H9 (cell line): ENCODE results near the gene STARD10. TPM values are rescaled to one million over a fixed set of nuclear protein-coding genes. Genes with fewer than 3 reads are reported as not detected.
A peak's percentile ranks its signal among the peaks of the same experiment; 100 is the strongest.

Source experiments
- DNase-seq: peaks from one replicate; pipeline ENCODE4 v3.0.0-alpha.2; 2017
- H2AFZ ChIP-seq: one replicate; pipeline ENCODE4 v1.6.1; 2013; ENCODE audit warnings: mild to moderate bottlenecking, low read length, control low read depth, moderate library complexity
- H2AK5ac ChIP-seq: 2 replicates; pipeline ENCODE4 v1.6.1; 2013; ENCODE audit warnings: low read length, control low read depth, mixed read lengths; ENCODE audit not compliant: insufficient read length
- H2BK120ac ChIP-seq: one replicate; pipeline ENCODE4 v1.6.1; 2013; ENCODE audit warnings: low read depth, mild to moderate bottlenecking, low read length, control low read depth, inconsistent platforms; ENCODE audit not compliant: poor library complexity, severe bottlenecking
- H2BK12ac ChIP-seq: 2 replicates; pipeline ENCODE4 v1.6.1; 2013; ENCODE audit warnings: low read length, control low read depth, mixed read lengths, low read depth; ENCODE audit not compliant: insufficient read length
- H2BK15ac ChIP-seq: 2 replicates; pipeline ENCODE4 v1.6.1; 2013; ENCODE audit warnings: low read depth, low read length, control low read depth
- H2BK20ac ChIP-seq: one replicate; pipeline ENCODE4 v1.6.1; 2013; ENCODE audit warnings: low read depth, mild to moderate bottlenecking, low read length, control low read depth, inconsistent platforms; ENCODE audit not compliant: poor library complexity, severe bottlenecking
- H2BK5ac ChIP-seq: 2 replicates; pipeline ENCODE4 v1.6.1; 2013; ENCODE audit warnings: low read length, control low read depth, mixed read lengths; ENCODE audit not compliant: insufficient read length
- H3K14ac ChIP-seq: 2 replicates; pipeline ENCODE4 v1.6.1; 2013; ENCODE audit warnings: low read length, control low read depth; ENCODE audit not compliant: insufficient read depth
- H3K18ac ChIP-seq: 2 replicates; pipeline ENCODE4 v1.6.1; 2013; ENCODE audit warnings: low read depth, mild to moderate bottlenecking, mixed read lengths, low read length, control low read depth; ENCODE audit not compliant: insufficient read length
- H3K23ac ChIP-seq: 2 replicates; pipeline ENCODE4 v1.6.1; 2013; ENCODE audit warnings: low read length, control low read depth, mixed read lengths, low read depth; ENCODE audit not compliant: insufficient read length
- H3K23me2 ChIP-seq: 2 replicates; pipeline ENCODE4 v1.6.1; 2013; ENCODE audit warnings: low read depth, mild to moderate bottlenecking, mixed read lengths, low read length, control low read depth; ENCODE audit not compliant: insufficient read length, poor library complexity, severe bottlenecking
- H3K27ac ChIP-seq: 2 replicates; pipeline ENCODE4 v1.5.1; 2013; ENCODE audit warnings: low read length, control low read depth, mixed read lengths, low read depth; ENCODE audit not compliant: insufficient read length
- H3K27me3 ChIP-seq: 2 replicates; pipeline ENCODE4 v1.6.1; 2013; ENCODE audit warnings: low read length, control low read depth, inconsistent platforms; ENCODE audit not compliant: insufficient read depth
- H3K4ac ChIP-seq: 2 replicates; pipeline ENCODE4 v1.6.1; 2013; ENCODE audit warnings: low read depth, mild to moderate bottlenecking, control low read depth, inconsistent platforms, low read length, moderate library complexity
- H3K4me1 ChIP-seq: 2 replicates; pipeline ENCODE4 v1.6.1; 2013; ENCODE audit warnings: low read length, control low read depth, inconsistent platforms; ENCODE audit not compliant: insufficient read depth
- H3K4me2 ChIP-seq: 2 replicates; pipeline ENCODE4 v1.6.1; 2013; ENCODE audit warnings: low read length, control low read depth, mixed read lengths; ENCODE audit not compliant: insufficient read length, insufficient read depth
- H3K56ac ChIP-seq: 2 replicates; pipeline ENCODE4 v1.6.1; 2013; ENCODE audit warnings: low read depth, mild to moderate bottlenecking, mixed read lengths, low read length, control low read depth; ENCODE audit not compliant: insufficient read length
- H3K79me1 ChIP-seq: 2 replicates; pipeline ENCODE4 v1.6.1; 2013; ENCODE audit warnings: low read depth, mild to moderate bottlenecking, moderate library complexity, low read length, control low read depth, inconsistent platforms; ENCODE audit not compliant: insufficient read depth, poor library complexity, severe bottlenecking
- H3K79me2 ChIP-seq: 2 replicates; pipeline ENCODE4 v1.6.1; 2013; ENCODE audit warnings: low read length, control low read depth, inconsistent platforms; ENCODE audit not compliant: insufficient read depth
- H3K9ac ChIP-seq: 2 replicates; pipeline ENCODE4 v1.6.1; 2013; ENCODE audit warnings: low read length, control low read depth, mixed read lengths; ENCODE audit not compliant: insufficient read length; ENCODE audit errors: extremely low read depth
- H3K9me3 ChIP-seq: one replicate; pipeline ENCODE4 v1.6.1; 2013; ENCODE audit warnings: low read depth, low read length, inconsistent platforms; ENCODE audit not compliant: control insufficient read depth
- H3T11ph ChIP-seq: one replicate; pipeline ENCODE4 v1.6.1; 2013; ENCODE audit warnings: mild to moderate bottlenecking, low read length, control low read depth, inconsistent platforms
- H4K20me1 ChIP-seq: one replicate; pipeline ENCODE4 v1.6.1; 2013; ENCODE audit not compliant: control insufficient read depth, insufficient read length, insufficient read depth
- H4K5ac ChIP-seq: 2 replicates; pipeline ENCODE4 v1.6.1; 2013; ENCODE audit warnings: low read depth, mild to moderate bottlenecking, mixed read lengths, low read length, control low read depth; ENCODE audit not compliant: insufficient read length
- H4K8ac ChIP-seq: replicated peaks from 2 replicates; pipeline ENCODE4 v1.6.1; 2013; ENCODE audit warnings: low read length, control low read depth, mixed read lengths, low read depth; ENCODE audit not compliant: insufficient read length
- H4K91ac ChIP-seq: 2 replicates; pipeline ENCODE4 v1.6.1; 2013; ENCODE audit warnings: low read depth, mild to moderate bottlenecking, moderate library complexity, mixed read lengths, low read length, control low read depth; ENCODE audit not compliant: insufficient read length
- H3K27ac Mint-ChIP-seq, 3 experiments: 2 replicates in 2 of 3; 3 replicates in 1 of 3; pipeline ENCODE4 v1.8.0; 2020 to 2021; ENCODE audit warnings: mixed read lengths in 3 of 3, mild to moderate bottlenecking in 1 of 3, moderate library complexity in 1 of 3
- H3K27me3 Mint-ChIP-seq: 2 replicates; pipeline ENCODE4 v1.8.0; 2021; ENCODE audit warnings: low read depth, mild to moderate bottlenecking, moderate library complexity, mixed read lengths
- H3K36me3 Mint-ChIP-seq, 3 experiments: 2 replicates in 2 of 3; 3 replicates in 1 of 3; pipeline ENCODE4 v1.8.0; 2020 to 2021; ENCODE audit warnings: low read depth in 3 of 3, mixed read lengths in 3 of 3; ENCODE audit not compliant: insufficient read depth in 1 of 3
- H3K4me1 Mint-ChIP-seq, 2 experiments: 2 replicates each; pipeline ENCODE4 v1.8.0; 2020; ENCODE audit warnings: mixed read lengths in 2 of 2
- H3K4me3 Mint-ChIP-seq, 2 experiments: 2 replicates in 1 of 2; 3 replicates in 1 of 2; pipeline ENCODE4 v1.8.0; 2020 to 2021; ENCODE audit warnings: mild to moderate bottlenecking in 2 of 2, mixed read lengths in 2 of 2, moderate library complexity in 1 of 2
- H3K9me3 Mint-ChIP-seq, 2 experiments: 2 replicates in 1 of 2; 3 replicates in 1 of 2; pipeline ENCODE4 v1.8.0; 2020; ENCODE audit warnings: mild to moderate bottlenecking in 2 of 2, mixed read lengths in 2 of 2, moderate library complexity in 1 of 2
- WGBS: extraction: QIAGEN DNeasy Blood & Tissue Kit; methylation state at CpG from one replicate; pipeline ENCODE4 v1.1.7; 2013; ENCODE audit warnings: missing lambda C conversion rate, low lambda C conversion rate, mixed read lengths; ENCODE audit not compliant: insufficient read length; ENCODE audit errors: extremely low coverage; 5-methylcytosine and 5-hydroxymethylcytosine counted together
- total RNA-seq: library from RNA; stranded (reverse); gene quantifications from 2 replicates; pipeline ENCODE4 v1.2.1, GENCODE V29; 2021
- TF ChIP-seq, protein P1 (sequence below): fragments of 200-600 bp; sonication (generic); conservative IDR thresholded peaks from 3 replicates; pipeline ENCODE4 v1.8.0; 2021; ENCODE audit warnings: antibody characterized with exemption, mild to moderate bottlenecking

The STARD10 gene
- total RNA-seq, 1 experiment from 2014 or later: 24.4 TPM

DNA sequence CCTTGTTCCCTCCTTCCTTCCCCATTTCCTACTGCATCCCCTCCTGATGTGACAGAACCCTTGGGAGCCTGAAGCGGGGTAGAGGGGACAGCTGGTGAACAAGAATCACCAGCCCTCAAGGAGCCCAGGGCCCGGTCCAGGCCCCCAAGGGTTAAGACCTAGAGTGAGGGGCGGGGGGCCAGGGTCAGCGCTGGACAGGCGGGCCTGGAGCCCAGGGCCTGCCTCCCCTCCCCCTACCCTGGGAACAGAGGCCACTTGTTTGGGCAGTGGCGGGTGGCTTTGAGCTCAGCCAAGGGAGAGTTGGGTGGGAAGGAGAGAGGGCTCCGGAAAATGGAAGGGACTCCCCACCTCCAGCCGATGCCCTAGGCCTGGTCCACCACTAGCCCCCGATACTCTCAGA lies 43.8 kb downstream of the STARD10 start:
- Histone ChIP-seq H2BK5ac (no peak overlapping the region), H3K14ac (no peak overlapping the region; the same call in 1 of the 2 replicates), H4K5ac (no peak overlapping the region), H3K23ac (no peak overlapping the region), H2AK5ac (no peak overlapping the region), H3K4me2 (no peak overlapping the region), H2BK15ac (no peak overlapping the region), H3K9ac (no peak overlapping the region), H3K79me1 (peaks cover 7% of the 10 kb centered on the region), H3K4ac (no peak overlapping the region), H2BK12ac (no peak overlapping the region), H4K20me1 (peaks cover 2% of the 10 kb centered on the region), H3K4me1 (no peaks in the 10 kb centered on the region; the same call in 1 of the 2 replicates), H3T11ph (no peak overlapping the region), H3K27me3 (no peaks in the 10 kb centered on the region), H3K9me3 (no peaks in the 10 kb centered on the region), H2AFZ (no peak overlapping the region), H3K18ac (no peak overlapping the region), H3K23me2 (peaks cover 4% of the 10 kb centered on the region), H2BK120ac (no peak overlapping the region), H3K79me2 (peaks cover 11% of the 10 kb centered on the region; the same call in 1 of the 2 replicates), H3K56ac (no peak overlapping the region), H2BK20ac (no peak overlapping the region), H3K27ac (no peak overlapping the region), H4K8ac (no peak overlapping the region), H4K91ac (no peak overlapping the region)
- no peaks in the 10 kb centered on the region for H3K27me3 Mint-ChIP-seq
- H3K9me3 Mint-ChIP-seq: no peaks in the 10 kb centered on the region; a peak in 1 of 5 replicates
- DNase-seq: no peak
- H3K27ac Mint-ChIP-seq: no peak overlapping the region; a peak in 1 of 7 replicates
- WGBS: no CpG with 5 or more reads among the region's 9 CpGs
- H3K4me3 Mint-ChIP-seq: peak overlapping the region in 1 of 2 experiments; percentile 20; a peak in 1 of 5 replicates
- TF ChIP-seq, protein P1, sequence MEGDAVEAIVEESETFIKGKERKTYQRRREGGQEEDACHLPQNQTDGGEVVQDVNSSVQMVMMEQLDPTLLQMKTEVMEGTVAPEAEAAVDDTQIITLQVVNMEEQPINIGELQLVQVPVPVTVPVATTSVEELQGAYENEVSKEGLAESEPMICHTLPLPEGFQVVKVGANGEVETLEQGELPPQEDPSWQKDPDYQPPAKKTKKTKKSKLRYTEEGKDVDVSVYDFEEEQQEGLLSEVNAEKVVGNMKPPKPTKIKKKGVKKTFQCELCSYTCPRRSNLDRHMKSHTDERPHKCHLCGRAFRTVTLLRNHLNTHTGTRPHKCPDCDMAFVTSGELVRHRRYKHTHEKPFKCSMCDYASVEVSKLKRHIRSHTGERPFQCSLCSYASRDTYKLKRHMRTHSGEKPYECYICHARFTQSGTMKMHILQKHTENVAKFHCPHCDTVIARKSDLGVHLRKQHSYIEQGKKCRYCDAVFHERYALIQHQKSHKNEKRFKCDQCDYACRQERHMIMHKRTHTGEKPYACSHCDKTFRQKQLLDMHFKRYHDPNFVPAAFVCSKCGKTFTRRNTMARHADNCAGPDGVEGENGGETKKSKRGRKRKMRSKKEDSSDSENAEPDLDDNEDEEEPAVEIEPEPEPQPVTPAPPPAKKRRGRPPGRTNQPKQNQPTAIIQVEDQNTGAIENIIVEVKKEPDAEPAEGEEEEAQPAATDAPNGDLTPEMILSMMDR: no peak
- peaks cover 21 to 30% of the 10 kb centered on the region in 2 experiments for H3K4me1 Mint-ChIP-seq
- peaks cover 3 to 8% (median 7%) of the 10 kb centered on the region in 3 experiments; a peak in 6 of 7 replicates for H3K36me3 Mint-ChIP-seq
